Measurements from ENCODE around the gene PANK1.

The PANK1 gene

DNA sequence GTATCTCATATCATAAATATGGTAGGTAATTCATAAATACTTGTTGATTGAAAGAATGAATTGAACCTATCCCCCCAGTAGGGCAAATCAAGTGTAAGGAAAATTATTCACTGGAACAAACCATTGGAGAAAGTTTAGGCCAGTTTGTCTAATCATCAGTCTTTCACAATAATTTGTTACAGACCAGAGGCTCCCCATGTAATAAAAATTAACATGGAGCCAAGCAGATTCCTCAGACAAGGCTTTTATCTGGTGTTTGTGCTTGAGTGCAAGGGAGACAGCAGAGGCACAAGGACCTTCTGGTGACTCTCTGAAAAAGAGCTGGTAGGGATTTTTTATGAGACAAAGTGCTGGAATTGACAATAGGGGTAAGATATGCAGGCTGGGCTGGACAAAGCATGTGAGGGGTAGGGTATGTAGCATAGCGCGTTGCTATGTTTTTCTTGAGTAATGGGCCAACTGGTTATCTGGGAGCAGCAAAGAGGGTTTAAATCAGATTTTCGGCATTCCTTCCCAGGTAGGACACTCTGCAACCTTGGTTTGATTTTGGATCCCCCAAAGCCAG is 7.8 kb upstream of the PANK1 start:
- Histone ChIP-seq H3K4me3 (no peak overlapping the region), H3K27ac (no peak overlapping the region)
- TF ChIP-seq, protein P1, sequence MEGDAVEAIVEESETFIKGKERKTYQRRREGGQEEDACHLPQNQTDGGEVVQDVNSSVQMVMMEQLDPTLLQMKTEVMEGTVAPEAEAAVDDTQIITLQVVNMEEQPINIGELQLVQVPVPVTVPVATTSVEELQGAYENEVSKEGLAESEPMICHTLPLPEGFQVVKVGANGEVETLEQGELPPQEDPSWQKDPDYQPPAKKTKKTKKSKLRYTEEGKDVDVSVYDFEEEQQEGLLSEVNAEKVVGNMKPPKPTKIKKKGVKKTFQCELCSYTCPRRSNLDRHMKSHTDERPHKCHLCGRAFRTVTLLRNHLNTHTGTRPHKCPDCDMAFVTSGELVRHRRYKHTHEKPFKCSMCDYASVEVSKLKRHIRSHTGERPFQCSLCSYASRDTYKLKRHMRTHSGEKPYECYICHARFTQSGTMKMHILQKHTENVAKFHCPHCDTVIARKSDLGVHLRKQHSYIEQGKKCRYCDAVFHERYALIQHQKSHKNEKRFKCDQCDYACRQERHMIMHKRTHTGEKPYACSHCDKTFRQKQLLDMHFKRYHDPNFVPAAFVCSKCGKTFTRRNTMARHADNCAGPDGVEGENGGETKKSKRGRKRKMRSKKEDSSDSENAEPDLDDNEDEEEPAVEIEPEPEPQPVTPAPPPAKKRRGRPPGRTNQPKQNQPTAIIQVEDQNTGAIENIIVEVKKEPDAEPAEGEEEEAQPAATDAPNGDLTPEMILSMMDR (IDR thresholded peaks at IDR 0.05), result no peak
- no peak for DNase-seq (ENCODE audit: low spot score)

DNA sequence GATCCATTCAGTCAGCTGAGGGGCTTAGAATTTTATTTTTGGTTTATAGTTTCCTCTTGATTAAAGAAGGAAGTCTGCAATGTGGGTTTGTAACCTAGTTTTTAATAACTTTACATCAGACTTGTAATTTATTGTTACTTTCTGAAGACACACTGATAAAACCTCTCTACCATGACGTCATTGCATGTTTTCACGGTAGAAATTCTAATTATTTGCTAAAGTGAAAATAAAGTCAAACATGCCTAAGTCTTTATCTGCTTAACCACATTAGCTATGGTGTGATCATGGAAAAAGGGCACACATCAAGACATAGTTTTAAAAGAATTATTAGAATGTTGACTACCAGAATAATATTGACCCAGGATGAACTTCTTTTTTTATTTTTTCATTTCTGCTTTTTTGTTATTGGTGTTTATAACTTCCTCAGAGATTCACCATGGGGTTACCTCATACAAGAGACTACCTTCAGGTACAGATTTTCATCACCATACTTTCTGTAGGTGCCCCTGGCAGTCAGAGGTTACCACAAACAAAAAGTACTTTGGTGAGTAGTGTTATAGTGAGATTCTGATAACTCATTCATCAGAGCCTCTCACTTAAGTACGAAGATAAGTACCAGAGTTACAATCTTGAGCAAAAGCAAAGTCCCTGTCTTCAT is 7.0 kb upstream of the PANK1 start:
- no peak for DNase-seq (ENCODE audit: low spot score)
- TF ChIP-seq, protein P1 (IDR thresholded peaks at IDR 0.05), result no peak
- no peak overlapping the region for H3K4me3 ChIP-seq

DNA sequence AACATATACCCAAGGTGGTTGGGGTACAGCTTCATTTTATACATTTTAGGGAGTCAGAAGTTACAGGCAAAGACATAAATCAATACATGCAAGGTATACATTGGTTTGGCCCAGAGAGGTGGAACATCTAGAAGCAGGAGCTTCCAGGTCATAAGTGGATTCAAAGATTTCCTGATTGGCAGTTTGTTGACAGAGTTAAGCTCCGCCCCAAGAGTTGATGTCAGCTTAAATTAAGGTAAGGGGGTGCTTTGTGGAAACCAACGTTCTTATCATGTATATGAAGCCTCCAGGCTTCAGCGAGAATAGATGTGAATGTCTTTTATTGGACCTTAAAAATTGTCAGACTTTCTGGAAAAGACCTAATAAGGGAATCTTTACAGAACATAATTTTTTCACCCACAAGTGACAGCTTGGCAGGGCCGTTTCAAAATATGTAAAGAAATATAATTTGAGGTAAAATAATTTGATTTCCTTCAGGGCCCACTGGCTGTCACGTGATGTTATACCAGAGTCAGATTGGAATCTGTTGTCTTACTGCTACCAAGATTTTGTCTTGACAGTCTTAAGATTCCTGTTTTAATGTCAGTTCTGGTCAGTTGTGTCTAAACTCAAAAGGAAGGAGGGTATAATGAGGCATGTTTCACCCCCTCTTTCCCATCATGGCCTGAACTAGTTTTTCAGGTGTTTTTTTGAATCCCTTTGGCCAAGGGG is 6.3 kb upstream of the PANK1 start:
- TF ChIP-seq, protein P1 (IDR thresholded peaks at IDR 0.05), result no peak
- H3K27ac ChIP-seq, result no peak overlapping the region
- H3K4me3 ChIP-seq, result no peak overlapping the region
- no peak for DNase-seq (ENCODE audit: low spot score)

More for the DNA sequence above, 7.0 kb upstream of the PANK1 start:
- H3K27ac ChIP-seq, result no peak overlapping the region

DNA sequence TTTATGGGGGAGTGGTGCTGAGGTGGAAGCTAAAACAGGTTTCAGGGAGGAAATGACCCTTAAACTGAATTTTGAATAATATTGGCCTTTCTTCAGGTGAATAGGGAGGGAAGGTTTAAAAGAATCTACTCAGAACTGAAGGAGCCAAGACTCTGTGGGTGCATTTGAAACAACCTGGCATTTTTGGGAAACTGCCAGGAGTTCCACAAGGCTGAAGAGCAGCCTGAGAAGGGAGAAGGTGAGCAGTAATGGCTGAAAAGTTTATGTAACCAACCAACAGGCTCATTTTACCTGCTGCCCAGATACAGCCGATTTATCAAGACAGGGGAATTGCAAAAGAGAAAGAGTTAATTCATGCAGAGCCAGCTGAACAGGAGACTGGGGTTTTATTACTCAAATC is 4.0 kb upstream of the PANK1 start:
- Histone ChIP-seq H3K27ac (no peak overlapping the region), H3K4me3 (no peak overlapping the region)
- TF ChIP-seq, protein P1 (IDR thresholded peaks at IDR 0.05), result no peak
- DNase-seq (ENCODE audit: low spot score), result no peak

GRCh38 chr10:89648074-89648473 is 3.0 kb upstream of the PANK1 start:
- TF ChIP-seq, protein P1 (IDR thresholded peaks at IDR 0.05), result no peak
- Histone ChIP-seq H3K27ac (no peak overlapping the region), H3K4me3 (no peak overlapping the region)
- no peak for DNase-seq (ENCODE audit: low spot score)

GRCh38 chr10:89646889-89647657 is 2.0 kb upstream of the PANK1 start:
- Histone ChIP-seq H3K27ac (no peak overlapping the region), H3K4me3 (no peak overlapping the region)
- TF ChIP-seq, protein P1 (IDR thresholded peaks at IDR 0.05), result no peak
- DNase-seq (ENCODE audit: low spot score), result no peak
